Neutrophil (primary cell): ENCODE results near the gene NCK2.

Source experiments
- H3K27ac ChIP-seq: fragments of 200-600 bp; sonication (generic); 2 replicates; pipeline ENCODE4 v1.5.1; 2016; ENCODE audit warnings: mild to moderate bottlenecking, moderate library complexity
- H3K27me3 ChIP-seq: fragments of 200-600 bp; sonication (generic); 2 replicates; pipeline ENCODE4 v1.6.0; 2016; ENCODE audit warnings: mild to moderate bottlenecking
- H3K36me3 ChIP-seq: fragments of 200-600 bp; sonication (generic); 2 replicates; pipeline ENCODE4 v1.5.1; 2017
- H3K4me1 ChIP-seq, 2 experiments: fragments of 200-600 bp in 1 of 2; sonication (generic) in 1 of 2; 1 replicate in 1 of 2; 2 replicates in 1 of 2; pipeline versions ENCODE4 v1.5.1 to v1.6.1; 2013 to 2016; ENCODE audit warnings: low read depth in 1 of 2, low read length in 1 of 2, mild to moderate bottlenecking in 1 of 2, moderate library complexity in 1 of 2; ENCODE audit not compliant: control insufficient read depth in 1 of 2, insufficient read depth in 1 of 2
- H3K4me3 ChIP-seq, 2 experiments: fragments of 200-600 bp in 1 of 2; sonication (generic) in 1 of 2; 1 replicate in 1 of 2; 2 replicates in 1 of 2; pipeline ENCODE4 v1.5.1; 2013 to 2016; ENCODE audit warnings: low read depth in 1 of 2, low read length in 1 of 2, mild to moderate bottlenecking in 1 of 2, moderate library complexity in 1 of 2
- H3K9me3 ChIP-seq: fragments of 200-600 bp; sonication (generic); 2 replicates; pipeline ENCODE4 v1.5.1; 2016
- CTCF ChIP-seq: fragments of 200-600 bp; sonication (generic); IDR thresholded peaks from 2 replicates; pipeline ENCODE4 v1.5.1; 2016; ENCODE audit warnings: antibody characterized with exemption

Gene NCK2

GRCh38 chr2:105821428-105822125 lies 76.9 kb downstream of the NCK2 start:
- peak overlapping the region; percentile 87 for H3K27ac ChIP-seq

GRCh38 chr2:105822186-105822585 lies 77.5 kb downstream of the NCK2 start:
- no peaks in the 10 kb centered on the region for H3K27me3 ChIP-seq
- TF ChIP-seq CTCF: no peak
- peak overlapping the region; percentile 7 to 17 for H3K4me3 ChIP-seq
- peaks cover 45 to 48% of the 10 kb centered on the region in 2 experiments for H3K4me1 ChIP-seq
- H3K9me3 ChIP-seq: no peaks in the 10 kb centered on the region
- no peaks in the 10 kb centered on the region for H3K36me3 ChIP-seq
- peak overlapping the region; percentile 87 for H3K27ac ChIP-seq

More at GRCh38 chr2:105821428-105822125, 76.9 kb downstream of the NCK2 start:
- H3K27me3 ChIP-seq: no peaks in the 10 kb centered on the region
- peaks cover 4% of the 10 kb centered on the region for H3K36me3 ChIP-seq
- H3K4me3 ChIP-seq: peak overlapping the region; percentile 16 to 17
- no peak for TF ChIP-seq CTCF
- no peaks in the 10 kb centered on the region for H3K9me3 ChIP-seq
- peaks cover 45 to 46% of the 10 kb centered on the region in 2 experiments for H3K4me1 ChIP-seq

- Histone ChIP-seq H3K36me3 (no peaks in the 10 kb centered on the region), H3K27me3 (no peaks in the 10 kb centered on the region), H3K4me1 (peaks cover 58 to 62% of the 10 kb centered on the region in 2 experiments), H3K4me3 (no peak overlapping the region), H3K27ac (no peak overlapping the region), H3K9me3 (no peaks in the 10 kb centered on the region)
- no peak for TF ChIP-seq CTCF
Measured at GRCh38 chr2:105824446-105824845, 79.7 kb downstream of the NCK2 start.

- H3K36me3 ChIP-seq: no peaks in the 10 kb centered on the region
- no peak overlapping the region for H3K4me3 ChIP-seq
- peak overlapping the region; percentile 72 for H3K27ac ChIP-seq
- TF ChIP-seq CTCF: no peak
- H3K27me3 ChIP-seq: no peaks in the 10 kb centered on the region
- peaks cover 29 to 33% of the 10 kb centered on the region in 2 experiments for H3K4me1 ChIP-seq
- H3K9me3 ChIP-seq: no peaks in the 10 kb centered on the region
Measured at GRCh38 chr2:105827351-105828096, 82.8 kb downstream of the NCK2 start.

GRCh38 chr2:105828558-105828957 lies 83.8 kb downstream of the NCK2 start:
- peaks cover 21 to 25% of the 10 kb centered on the region in 2 experiments for H3K4me1 ChIP-seq
- no peak for TF ChIP-seq CTCF
- peak overlapping the region; percentile 72 for H3K27ac ChIP-seq
- H3K36me3 ChIP-seq: no peaks in the 10 kb centered on the region
- no peaks in the 10 kb centered on the region for H3K27me3 ChIP-seq
- no peaks in the 10 kb centered on the region for H3K9me3 ChIP-seq
- H3K4me3 ChIP-seq: no peak overlapping the region
